Skeletal muscle tissue (tissue), 4 donors: Measurements from ENCODE around the gene HOXB1. TPM values are rescaled to one million over a fixed set of nuclear protein-coding genes. Genes with fewer than 3 reads are reported as not detected.
"Not testable (repeated sequence)": the region's sequence is repeated elsewhere in the genome, so short reads cannot be mapped to it uniquely, and the experiment has no call there.

Experiments
- H3K27ac ChIP-seq: one replicate; pipeline ENCODE4 v1.7.0; 2013; ENCODE audit warnings: mild to moderate bottlenecking, low read depth, low read length, inconsistent platforms
- H3K27me3 ChIP-seq, 3 donors: one replicate each; pipeline ENCODE4 v1.7.0; 2013; ENCODE audit warnings: low read length in 3 of 3; ENCODE audit not compliant: control insufficient read depth in 3 of 3, insufficient read depth in 3 of 3
- H3K36me3 ChIP-seq, 3 donors: one replicate each; pipeline ENCODE4 v1.7.0; 2013; ENCODE audit warnings: low read length in 3 of 3; ENCODE audit not compliant: control insufficient read depth in 3 of 3, insufficient read depth in 3 of 3
- H3K4me1 ChIP-seq, 3 donors: one replicate each; pipeline ENCODE4 v1.7.0; 2013; ENCODE audit warnings: low read length in 3 of 3, mild to moderate bottlenecking in 3 of 3; ENCODE audit not compliant: control insufficient read depth in 3 of 3, insufficient read depth in 3 of 3
- H3K4me3 ChIP-seq, 3 donors: one replicate each; pipeline ENCODE4 v1.7.0; 2013; ENCODE audit warnings: low read length in 3 of 3
- H3K9ac ChIP-seq, 3 donors: one replicate each; pipeline ENCODE4 v1.7.0; 2013; ENCODE audit warnings: low read length in 3 of 3, mild to moderate bottlenecking in 3 of 3, moderate library complexity in 2 of 3, low read depth in 1 of 3
- H3K9me3 ChIP-seq, 3 donors: one replicate each; pipeline ENCODE4 v1.7.0; 2013; ENCODE audit warnings: low read length in 3 of 3; ENCODE audit not compliant: control insufficient read depth in 3 of 3
- total RNA-seq: library from RNA; depleted of rRNA; stranded (reverse); fragments of >200 nt; gene quantifications from one replicate; pipeline ENCODE4 v1.2.3, GENCODE V29; 2014
- donor health status: Osteomylitis.

HOXB1 gene
- total RNA-seq, 1 donor from 2014 or later, result not detected

DNA sequence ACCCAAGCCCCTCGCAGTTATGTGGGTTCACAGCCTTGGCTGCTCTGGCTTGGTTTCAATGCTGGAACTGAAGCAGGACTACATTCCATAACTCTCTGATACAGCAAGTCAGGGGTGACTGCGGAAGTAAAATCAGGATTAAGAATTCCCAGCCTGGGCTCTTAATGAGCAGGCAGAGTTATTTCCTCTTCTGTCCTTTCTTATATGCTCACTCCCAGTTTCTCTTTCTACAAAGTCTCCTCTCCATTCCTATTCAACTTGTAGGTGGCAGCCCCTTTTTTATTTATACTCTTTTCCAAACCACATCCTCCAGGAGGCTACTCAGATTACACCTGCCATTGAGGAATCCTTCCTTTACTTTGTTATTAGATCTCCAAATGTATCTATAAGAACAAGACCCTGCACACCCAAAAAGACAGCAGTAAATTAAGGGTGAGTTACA is 40.3 kb downstream of the HOXB1 start:
- H3K9ac ChIP-seq, result no peak overlapping the region
- H3K27me3 ChIP-seq, result peaks cover 0 to 33% (median 4%) of the 10 kb centered on the region in 3 donors
- H3K4me1 ChIP-seq, result peaks cover 13 to 16% (median 13%) of the 10 kb centered on the region in 3 donors
- H3K27ac ChIP-seq, result no peak overlapping the region
- H3K9me3 ChIP-seq, result no peaks in the 10 kb centered on the region
- H3K4me3 ChIP-seq, result no peak overlapping the region
- H3K36me3 ChIP-seq, result no peaks in the 10 kb centered on the region

DNA sequence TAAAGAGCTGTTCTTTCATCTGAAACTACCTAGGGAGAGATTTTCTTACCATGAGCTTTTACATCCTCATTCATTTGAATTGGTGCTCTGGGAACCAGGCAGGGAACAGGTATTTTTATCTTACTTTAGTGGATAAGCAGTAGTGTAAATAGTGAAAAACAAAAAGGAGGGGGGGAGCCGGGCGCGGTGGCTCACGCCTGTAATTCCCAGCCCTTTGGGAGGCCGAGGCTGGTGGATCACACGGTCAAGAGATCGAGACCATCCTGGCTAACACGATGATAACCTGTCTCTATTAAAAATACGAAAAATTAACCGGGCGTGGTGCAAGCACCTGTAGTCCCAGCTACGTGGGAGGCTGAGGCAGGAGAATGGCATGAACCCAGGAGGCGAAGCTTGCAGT is 41.0 kb downstream of the HOXB1 start:
- H3K4me1 ChIP-seq, result peaks cover 13 to 16% (median 13%) of the 10 kb centered on the region in 3 donors
- H3K9ac ChIP-seq, result no peak overlapping the region
- no peak overlapping the region for H3K4me3 ChIP-seq
- H3K27me3 ChIP-seq, result peaks cover 0 to 28% (median 4%) of the 10 kb centered on the region in 3 donors
- H3K9me3 ChIP-seq, result no peaks in the 10 kb centered on the region
- no peak overlapping the region for H3K27ac ChIP-seq
- H3K36me3 ChIP-seq, result no peaks in the 10 kb centered on the region

DNA sequence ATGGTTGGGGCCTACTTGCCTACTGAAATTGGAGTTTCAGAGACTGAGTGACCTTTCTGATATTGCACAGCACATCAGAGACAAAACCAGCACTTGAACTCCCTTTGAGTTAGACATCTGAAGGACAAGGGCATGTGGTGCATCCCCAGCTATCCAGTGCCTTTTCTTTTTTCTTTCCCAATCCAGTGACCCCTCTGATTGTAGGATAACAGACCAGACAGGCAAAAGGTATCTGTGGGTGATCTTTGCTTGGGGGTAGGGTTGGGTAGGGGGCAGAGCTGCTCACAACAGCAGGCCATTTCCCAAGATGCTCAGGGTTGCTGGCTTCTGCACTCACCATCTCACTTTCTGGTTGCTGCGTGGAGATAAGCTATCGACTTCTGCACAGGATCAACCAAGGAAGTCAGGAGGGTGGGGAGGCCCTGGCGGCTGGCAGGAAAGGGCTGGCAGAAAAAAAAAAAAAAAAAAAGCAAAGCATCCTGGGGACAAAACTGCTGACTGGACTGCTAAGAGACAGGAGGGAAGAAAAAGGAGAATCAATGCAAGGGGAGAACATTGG is 42.2 kb downstream of the HOXB1 start:
- Histone ChIP-seq H3K9me3 (no peaks in the 10 kb centered on the region), H3K4me3 (no peak overlapping the region), H3K27ac (no peak overlapping the region), H3K4me1 (peaks cover 13 to 16% (median 14%) of the 10 kb centered on the region in 3 donors), H3K36me3 (no peaks in the 10 kb centered on the region), H3K27me3 (peaks cover 0 to 23% (median 0%) of the 10 kb centered on the region in 3 donors), H3K9ac (no peak overlapping the region)

DNA sequence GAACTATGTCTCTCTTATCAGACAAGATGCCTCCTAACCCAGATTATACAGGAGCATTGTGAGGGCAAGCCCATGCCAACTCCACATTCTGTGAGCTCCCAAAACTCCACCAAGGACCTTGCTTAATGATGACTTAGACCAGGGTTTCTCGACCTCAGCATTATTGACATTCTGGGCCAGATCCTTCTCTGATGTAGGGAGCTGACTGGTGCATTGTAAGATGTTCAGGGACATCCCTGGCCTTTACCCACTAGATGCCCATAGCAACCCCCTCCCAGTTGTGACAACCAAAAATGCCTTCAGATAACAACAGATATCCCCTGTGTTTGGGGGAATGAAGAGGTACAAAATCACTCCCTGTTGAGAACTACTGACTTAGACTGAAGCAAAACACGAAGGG is 43.6 kb downstream of the HOXB1 start:
- Histone ChIP-seq H3K9me3 (no peaks in the 10 kb centered on the region), H3K27ac (no peak overlapping the region), H3K36me3 (no peaks in the 10 kb centered on the region), H3K9ac (no peak overlapping the region), H3K4me3 (no peak overlapping the region), H3K4me1 (peaks cover under 1 to 5% (median 4%) of the 10 kb centered on the region in 3 donors), H3K27me3 (peaks cover 0 to 14% (median 0%) of the 10 kb centered on the region in 3 donors)

DNA sequence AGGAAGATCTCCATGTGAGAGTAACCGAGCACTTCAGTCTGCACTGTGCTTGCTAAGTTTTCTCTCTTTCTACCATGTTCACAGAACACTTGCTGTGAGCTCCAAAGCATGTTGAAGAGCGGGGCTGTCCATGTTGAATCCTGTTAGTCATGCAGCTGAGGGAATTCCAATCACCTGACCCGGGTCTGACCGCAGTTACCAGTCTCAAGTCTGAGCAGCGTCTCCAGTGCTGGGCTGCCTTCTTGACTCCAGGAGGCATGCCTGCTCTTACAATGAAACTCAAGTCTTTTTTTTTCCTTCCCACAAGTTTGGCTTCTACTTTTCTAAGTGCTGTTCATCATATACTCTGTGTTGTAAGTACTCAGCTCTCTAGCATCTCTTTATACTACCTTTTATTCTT is 44.3 kb downstream of the HOXB1 start:
- H3K27ac ChIP-seq, result no peak overlapping the region
- no peak overlapping the region for H3K4me3 ChIP-seq
- no peaks in the 10 kb centered on the region for H3K9me3 ChIP-seq
- no peak overlapping the region for H3K9ac ChIP-seq
- H3K4me1 ChIP-seq, result peaks cover 0 to 5% (median 2%) of the 10 kb centered on the region in 3 donors
- peaks cover 0 to 14% (median 0%) of the 10 kb centered on the region in 3 donors for H3K27me3 ChIP-seq
- no peaks in the 10 kb centered on the region for H3K36me3 ChIP-seq

DNA sequence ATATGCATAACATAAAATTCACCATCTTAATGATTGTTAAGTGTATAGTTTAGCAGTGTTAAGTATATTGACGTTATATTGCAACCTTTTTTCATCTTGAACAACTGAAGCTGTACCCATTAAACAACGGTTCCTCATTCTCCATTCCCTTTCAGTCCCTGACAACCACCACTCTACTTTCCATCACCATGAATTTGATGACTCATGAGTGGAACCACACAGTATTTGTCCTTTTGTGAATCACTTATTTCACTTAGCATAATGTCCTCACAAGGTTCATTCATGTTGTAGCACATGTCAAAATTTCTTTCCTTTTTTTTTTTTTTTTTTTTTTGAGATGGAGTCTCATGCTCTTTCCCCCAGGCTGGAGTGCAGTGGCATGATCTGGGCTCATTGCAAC is 46.0 kb downstream of the HOXB1 start:
- no peak overlapping the region for H3K4me3 ChIP-seq
- no peak overlapping the region for H3K9ac ChIP-seq
- no peaks in the 10 kb centered on the region for H3K9me3 ChIP-seq
- H3K27me3 ChIP-seq, result peaks cover 0 to 7% (median 0%) of the 10 kb centered on the region in 3 donors
- peaks cover 0 to 5% (median 2%) of the 10 kb centered on the region in 3 donors for H3K4me1 ChIP-seq
- no peaks in the 10 kb centered on the region for H3K36me3 ChIP-seq
- no peak overlapping the region for H3K27ac ChIP-seq

DNA sequence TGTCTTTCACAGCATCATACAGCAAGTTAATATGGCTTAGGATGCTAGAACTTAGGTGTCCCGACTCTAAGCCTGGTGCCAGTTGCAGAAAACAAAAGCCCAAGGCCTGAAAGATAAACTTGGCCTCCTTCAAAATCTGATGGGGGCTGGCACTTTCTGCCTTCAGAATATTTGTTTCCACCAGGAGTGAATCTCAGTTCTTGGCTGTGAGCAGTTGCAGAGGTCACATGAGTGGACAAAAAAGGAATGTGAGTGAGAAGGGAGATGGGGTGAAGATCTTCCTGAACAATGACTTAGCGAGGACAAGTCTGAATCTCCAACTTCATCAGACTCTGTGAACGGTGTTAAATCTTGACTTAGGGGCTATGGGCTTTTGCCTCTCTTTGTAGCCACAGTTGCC is 46.6 kb downstream of the HOXB1 start:
- Histone ChIP-seq H3K4me3 (no peak overlapping the region), H3K9me3 (no peaks in the 10 kb centered on the region), H3K27ac (no peak overlapping the region), H3K27me3 (peaks cover 0 to 7% (median 0%) of the 10 kb centered on the region in 3 donors), H3K4me1 (peaks cover 0 to 5% (median 2%) of the 10 kb centered on the region in 3 donors), H3K36me3 (no peaks in the 10 kb centered on the region), H3K9ac (no peak overlapping the region)

DNA sequence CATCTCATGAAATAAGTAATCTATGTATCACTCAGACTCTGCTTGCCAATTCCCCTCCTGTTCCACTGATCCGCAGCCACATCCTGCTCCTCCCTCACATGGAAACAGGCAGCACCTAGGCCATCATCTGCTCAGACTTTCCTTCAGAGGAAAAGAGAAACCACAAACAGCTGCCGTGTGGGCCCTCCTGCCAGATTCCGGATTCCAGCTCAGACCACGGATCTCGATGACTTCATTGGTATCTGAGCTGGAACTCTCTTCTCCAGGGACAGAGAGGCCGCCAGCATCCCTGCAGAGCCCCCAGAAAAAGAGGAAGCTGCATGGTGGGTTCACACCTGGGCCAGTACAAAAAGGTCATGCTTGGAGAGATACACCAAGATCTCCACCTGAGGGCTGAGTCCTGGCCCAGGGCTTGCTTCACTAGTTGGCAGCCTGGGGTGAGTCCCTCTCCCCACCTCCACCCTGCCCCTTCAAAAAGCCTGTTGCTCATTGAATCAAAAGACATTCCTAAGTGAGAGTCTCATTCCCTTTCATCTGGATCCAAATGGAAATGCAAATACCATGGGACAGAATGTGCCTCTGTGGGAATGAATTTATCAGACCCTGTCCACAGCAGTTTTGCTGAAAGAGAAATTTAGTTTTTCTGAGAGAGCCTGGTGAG is 47.2 kb downstream of the HOXB1 start:
- no peak overlapping the region for H3K4me3 ChIP-seq
- H3K27me3 ChIP-seq, result peaks cover 0 to 7% (median 0%) of the 10 kb centered on the region in 3 donors
- peaks cover 0 to 5% (median 2%) of the 10 kb centered on the region in 3 donors for H3K4me1 ChIP-seq
- no peak overlapping the region for H3K27ac ChIP-seq
- no peak overlapping the region for H3K9ac ChIP-seq
- H3K9me3 ChIP-seq, result no peaks in the 10 kb centered on the region
- no peaks in the 10 kb centered on the region for H3K36me3 ChIP-seq

DNA sequence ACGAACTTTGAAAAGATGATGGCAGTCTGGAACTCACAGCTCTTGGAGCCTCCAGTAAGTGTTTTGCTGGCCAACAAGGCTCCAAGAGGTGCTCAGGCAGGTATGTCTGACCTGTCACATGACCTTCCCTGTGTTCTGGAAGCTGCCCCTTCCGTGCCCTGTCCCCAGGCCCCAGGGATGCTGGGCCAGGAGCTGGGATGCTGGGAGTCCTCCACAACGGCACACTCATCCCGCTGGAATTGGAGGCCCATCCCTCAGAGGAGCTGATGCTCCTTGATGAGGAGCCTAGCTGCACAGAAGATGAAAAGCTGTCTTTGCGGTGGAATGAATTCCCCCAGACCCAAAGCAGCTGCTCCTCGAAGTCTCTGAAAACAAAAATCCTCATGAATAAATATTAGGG is 47.8 kb downstream of the HOXB1 start:
- no peak overlapping the region for H3K9ac ChIP-seq
- no peak overlapping the region for H3K4me3 ChIP-seq
- no peaks in the 10 kb centered on the region for H3K9me3 ChIP-seq
- peaks cover 0 to 7% (median 3%) of the 10 kb centered on the region in 3 donors for H3K27me3 ChIP-seq
- peaks cover 0 to 5% (median 2%) of the 10 kb centered on the region in 3 donors for H3K4me1 ChIP-seq
- H3K27ac ChIP-seq, result no peak overlapping the region
- H3K36me3 ChIP-seq, result no peaks in the 10 kb centered on the region

DNA sequence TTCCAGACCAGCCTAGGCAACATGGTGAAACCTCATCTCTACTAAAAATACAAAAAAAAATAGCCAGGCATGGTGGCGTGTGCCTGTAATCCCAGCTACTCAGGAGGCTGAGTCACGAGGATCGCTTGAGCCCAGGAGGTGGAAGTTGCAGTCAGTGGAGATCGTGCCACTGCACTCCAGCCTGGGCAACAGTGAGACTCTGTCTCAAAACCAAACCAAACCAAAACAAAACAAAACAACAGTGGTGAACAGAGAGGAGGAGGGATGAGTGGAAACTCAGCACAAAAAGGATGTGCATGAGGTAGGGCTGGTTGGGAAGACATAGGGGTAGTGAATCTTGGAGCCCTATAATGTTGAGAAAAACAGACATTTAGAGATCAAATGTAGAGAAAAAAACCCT is 48.5 kb downstream of the HOXB1 start:
- H3K36me3 ChIP-seq, result not testable (repeated sequence)

More for the DNA sequence above, 48.5 kb downstream of the HOXB1 start:
- not testable (repeated sequence) for H3K4me3 ChIP-seq, H3K27ac ChIP-seq, H3K9me3 ChIP-seq, H3K4me1 ChIP-seq, H3K27me3 ChIP-seq, H3K9ac ChIP-seq
